ENCODE measurements around the gene ZNF148.

ZNF148 gene

DNA sequence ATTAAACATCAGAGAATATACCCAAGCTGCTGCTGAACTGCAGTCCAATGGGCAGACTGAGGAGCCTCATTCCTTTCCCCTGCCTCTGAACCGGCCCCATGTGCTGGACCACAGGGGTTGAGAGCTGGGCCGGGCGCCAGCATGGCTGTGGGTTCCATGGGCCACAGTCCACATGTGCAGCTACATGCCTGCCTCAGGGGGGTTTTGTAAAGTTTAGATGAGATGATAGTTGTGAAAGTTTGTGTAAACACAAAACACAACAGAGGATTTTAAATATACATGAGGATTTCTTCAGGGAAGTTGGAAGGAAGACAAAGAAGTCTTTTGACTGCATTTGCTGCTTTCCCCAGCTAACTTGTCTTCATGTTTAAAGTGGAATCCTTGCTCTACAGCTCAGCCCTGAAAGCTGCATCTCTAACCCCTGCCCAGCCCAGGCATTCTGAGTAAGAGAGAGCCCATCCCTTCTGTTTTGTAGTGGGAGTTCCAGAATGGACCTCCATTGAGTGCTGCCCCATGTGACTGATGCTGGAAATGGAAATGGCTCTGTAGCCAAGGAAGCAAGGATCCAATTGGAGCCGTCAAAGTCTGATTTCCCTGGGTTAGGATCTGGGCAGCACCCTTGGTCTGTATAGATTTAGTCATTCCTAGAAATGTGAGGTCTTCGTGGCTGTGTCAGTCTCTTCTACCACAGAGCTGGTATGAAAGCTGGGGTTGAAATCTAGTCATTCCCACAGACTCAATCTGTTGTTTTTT, 180.1 kb downstream of the ZNF148 start:
- ChIA-PET CTCF (interaction anchor here (0.6 to 1.4 kb wide), 5 partner anchors 9 to 268 kb away, joined by 3 to 4 read pairs (median 3); no protein-coding TSS in a partner anchor), POLR2A (interaction anchor here (0.6 to 1.1 kb wide), 2 partner anchors 150 to 180 kb away, joined by 3 read pairs; no protein-coding TSS in a partner anchor)
- no peak overlapping the region for H3K4me3 ChIP-seq (ENCODE audit: low read depth, low read length)
- TF ChIP-seq, protein P1, sequence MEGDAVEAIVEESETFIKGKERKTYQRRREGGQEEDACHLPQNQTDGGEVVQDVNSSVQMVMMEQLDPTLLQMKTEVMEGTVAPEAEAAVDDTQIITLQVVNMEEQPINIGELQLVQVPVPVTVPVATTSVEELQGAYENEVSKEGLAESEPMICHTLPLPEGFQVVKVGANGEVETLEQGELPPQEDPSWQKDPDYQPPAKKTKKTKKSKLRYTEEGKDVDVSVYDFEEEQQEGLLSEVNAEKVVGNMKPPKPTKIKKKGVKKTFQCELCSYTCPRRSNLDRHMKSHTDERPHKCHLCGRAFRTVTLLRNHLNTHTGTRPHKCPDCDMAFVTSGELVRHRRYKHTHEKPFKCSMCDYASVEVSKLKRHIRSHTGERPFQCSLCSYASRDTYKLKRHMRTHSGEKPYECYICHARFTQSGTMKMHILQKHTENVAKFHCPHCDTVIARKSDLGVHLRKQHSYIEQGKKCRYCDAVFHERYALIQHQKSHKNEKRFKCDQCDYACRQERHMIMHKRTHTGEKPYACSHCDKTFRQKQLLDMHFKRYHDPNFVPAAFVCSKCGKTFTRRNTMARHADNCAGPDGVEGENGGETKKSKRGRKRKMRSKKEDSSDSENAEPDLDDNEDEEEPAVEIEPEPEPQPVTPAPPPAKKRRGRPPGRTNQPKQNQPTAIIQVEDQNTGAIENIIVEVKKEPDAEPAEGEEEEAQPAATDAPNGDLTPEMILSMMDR (IDR thresholded peaks at IDR 0.05; ENCODE audit: insufficient read depth, low read length, missing control alignments): peak; percentile 9
- peak; percentile 49 for DNase-seq (ENCODE audit: low read depth, low spot score)

DNA sequence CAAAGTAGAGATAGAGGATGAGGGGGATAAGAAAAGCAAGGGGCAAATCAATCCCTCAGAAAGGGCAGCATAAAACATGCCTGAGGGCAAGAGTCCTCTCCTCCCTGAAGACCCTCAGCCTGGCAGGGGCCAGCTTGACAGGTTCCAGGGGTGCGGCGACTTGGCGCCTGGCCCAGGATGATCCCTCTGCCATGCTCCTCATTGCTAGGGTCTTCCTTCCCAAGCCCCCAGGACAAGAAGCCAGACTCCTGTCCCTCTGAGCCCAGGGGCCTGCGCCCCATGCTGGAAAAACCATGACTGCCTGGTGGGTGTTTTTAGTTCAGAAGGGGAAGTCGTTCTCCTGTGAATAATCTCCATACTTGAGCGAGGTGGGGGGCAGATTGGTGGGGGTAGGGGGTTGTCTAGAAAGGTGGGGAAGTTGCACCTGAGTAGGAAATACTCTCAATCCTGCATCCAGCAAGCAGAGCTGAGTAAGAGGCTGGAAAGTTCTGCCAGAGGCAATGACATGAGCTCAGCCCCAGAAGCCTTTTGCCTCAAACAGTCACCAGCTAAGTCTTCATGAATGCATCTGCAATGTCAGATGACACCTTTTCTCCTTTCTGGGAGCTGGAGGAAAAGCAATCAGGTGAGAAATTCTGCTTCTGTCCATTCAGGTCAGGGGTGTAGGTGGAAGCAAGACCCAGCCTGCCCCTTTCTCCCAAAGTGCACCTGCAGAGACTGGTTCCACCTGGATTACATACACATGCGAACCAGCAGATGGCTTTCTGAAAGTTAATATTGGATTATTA, 180.9 kb downstream of the ZNF148 start:
- TF ChIP-seq, protein P1 (IDR thresholded peaks at IDR 0.05; ENCODE audit: insufficient read depth, low read length, missing control alignments): no peak
- no peak for DNase-seq (ENCODE audit: low read depth, low spot score)
- CTCF ChIA-PET: interaction anchor here (0.6 to 1.7 kb wide), 7 partner anchors 8 to 393 kb away, joined by 3 to 4 read pairs (median 3); no protein-coding TSS in a partner anchor
- H3K4me3 ChIP-seq (ENCODE audit: low read depth, low read length): no peak overlapping the region
- POLR2A ChIA-PET: interaction anchor here (1.1 kb wide), 1 partner anchor 180 kb away, joined by 3 read pairs; no protein-coding TSS in a partner anchor

DNA sequence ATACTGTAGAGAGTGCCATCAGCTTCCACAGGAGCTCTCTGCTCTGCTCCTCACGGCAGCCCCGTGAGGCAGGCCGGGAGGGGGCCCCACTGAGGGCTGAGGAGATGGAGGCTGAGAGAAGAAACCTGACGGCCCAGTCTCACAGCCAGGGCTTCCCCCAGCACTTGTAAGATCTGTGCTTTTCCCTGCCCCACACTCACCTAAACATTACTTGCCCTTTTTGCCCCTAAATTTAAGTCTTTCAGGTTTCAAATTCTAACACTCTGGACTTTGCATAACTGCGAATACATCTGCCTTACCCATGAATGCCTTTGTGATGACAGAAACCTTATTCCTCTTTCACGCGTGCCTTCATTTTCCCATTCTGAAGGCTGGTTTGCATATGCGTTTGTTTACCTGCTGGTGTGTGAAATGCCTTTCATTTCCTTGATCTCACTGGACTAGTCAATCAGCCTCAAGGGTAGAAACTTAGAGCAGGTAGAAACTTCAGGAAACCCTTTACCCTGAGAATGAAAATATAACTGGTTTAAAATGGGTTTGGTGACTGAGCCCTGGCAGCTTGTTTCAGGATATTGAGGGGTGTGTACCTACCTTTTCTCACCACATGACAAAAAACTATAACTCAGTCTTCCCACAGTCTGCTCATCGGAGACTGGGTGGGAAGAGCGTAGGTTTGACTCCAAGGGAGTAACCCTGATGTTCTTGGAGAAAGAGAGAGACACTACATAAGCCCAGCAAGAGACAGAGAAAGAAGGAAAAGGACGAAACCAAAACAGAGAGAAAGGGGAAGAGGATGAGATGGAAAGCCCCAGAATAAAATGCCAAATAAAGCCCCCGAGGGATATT, 182.7 kb downstream of the ZNF148 start:
- H3K4me3 ChIP-seq (ENCODE audit: low read depth, low read length): no peak overlapping the region
- TF ChIP-seq, protein P1 (IDR thresholded peaks at IDR 0.05; ENCODE audit: insufficient read depth, low read length, missing control alignments): peak; percentile 6
- DNase-seq (ENCODE audit: low read depth, low spot score): no peak
- CTCF ChIA-PET: interaction anchor here (1.0 to 1.7 kb wide), 4 partner anchors 14 to 394 kb away, joined by 3 to 4 read pairs (median 3); no protein-coding TSS in a partner anchor
- POLR2A ChIA-PET: no interaction called here

DNA sequence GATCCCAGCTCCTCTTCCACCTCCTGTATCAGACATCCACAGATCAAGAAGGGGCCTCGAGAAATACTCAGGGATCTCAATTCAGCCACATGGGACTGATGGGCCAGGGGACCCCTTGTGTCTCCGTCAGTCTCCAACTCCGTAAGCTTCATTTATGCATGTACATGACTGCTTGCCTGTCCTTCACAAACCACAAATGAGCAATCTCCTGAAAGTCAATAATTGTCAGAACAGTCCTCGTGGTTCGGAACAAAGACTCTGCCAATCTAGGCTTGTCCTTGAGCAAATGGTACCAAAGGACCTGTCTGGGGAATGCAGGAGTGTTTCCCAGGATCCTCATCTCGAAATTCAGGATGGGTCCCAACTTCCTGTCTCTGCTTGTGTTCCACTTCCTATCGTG, 183.4 kb downstream of the ZNF148 start:
- POLR2A ChIA-PET: no interaction called here
- no peak overlapping the region for H3K4me3 ChIP-seq (ENCODE audit: low read depth, low read length)
- DNase-seq (ENCODE audit: low read depth, low spot score): no peak
- CTCF ChIA-PET: interaction anchor here (0.8 to 1.2 kb wide), 3 partner anchors 11 to 179 kb away, joined by 3 read pairs; no protein-coding TSS in a partner anchor
- TF ChIP-seq, protein P1 (IDR thresholded peaks at IDR 0.05; ENCODE audit: insufficient read depth, low read length, missing control alignments): no peak

DNA sequence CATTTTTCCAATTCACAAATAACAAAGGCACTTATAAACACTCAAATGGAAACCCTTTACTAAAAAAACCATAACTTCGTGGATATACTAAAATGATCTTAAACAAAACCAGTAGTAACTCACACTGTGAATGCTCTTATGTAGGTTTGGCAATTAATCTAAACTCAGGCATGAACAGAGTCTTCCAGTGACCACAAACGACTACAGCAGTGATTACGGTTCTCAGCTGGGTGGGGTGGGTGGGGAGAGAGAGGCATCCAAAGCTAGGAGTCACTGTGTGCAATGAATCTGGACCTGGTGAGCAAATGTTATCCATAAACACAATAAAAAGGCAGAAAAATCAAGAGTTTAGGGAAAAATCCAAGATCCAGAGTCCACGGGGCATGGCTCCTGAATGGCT, 183.9 kb downstream of the ZNF148 start:
- POLR2A ChIA-PET: no interaction called here
- TF ChIP-seq, protein P1 (IDR thresholded peaks at IDR 0.05; ENCODE audit: insufficient read depth, low read length, missing control alignments): no peak
- CTCF ChIA-PET: interaction anchor here (0.8 to 1.7 kb wide), 3 partner anchors 11 to 179 kb away, joined by 3 to 5 read pairs (median 3); no protein-coding TSS in a partner anchor
- DNase-seq (ENCODE audit: low read depth, low spot score): no peak
- no peak overlapping the region for H3K4me3 ChIP-seq (ENCODE audit: low read depth, low read length)
